Activated T-helper 9 cell treated with anti-CD3 and anti-CD28 coated beads, Interleukin-2, amount 50 U/mL, for 16 hours (primary cell): ENCODE results near the gene ADAM8.

ENCODE experiments used
- DNase-seq: peaks from one replicate; pipeline ENCODE4 v3.0.0-alpha.2; 2020; ENCODE audit warnings: low read depth

The ADAM8 gene

DNA sequence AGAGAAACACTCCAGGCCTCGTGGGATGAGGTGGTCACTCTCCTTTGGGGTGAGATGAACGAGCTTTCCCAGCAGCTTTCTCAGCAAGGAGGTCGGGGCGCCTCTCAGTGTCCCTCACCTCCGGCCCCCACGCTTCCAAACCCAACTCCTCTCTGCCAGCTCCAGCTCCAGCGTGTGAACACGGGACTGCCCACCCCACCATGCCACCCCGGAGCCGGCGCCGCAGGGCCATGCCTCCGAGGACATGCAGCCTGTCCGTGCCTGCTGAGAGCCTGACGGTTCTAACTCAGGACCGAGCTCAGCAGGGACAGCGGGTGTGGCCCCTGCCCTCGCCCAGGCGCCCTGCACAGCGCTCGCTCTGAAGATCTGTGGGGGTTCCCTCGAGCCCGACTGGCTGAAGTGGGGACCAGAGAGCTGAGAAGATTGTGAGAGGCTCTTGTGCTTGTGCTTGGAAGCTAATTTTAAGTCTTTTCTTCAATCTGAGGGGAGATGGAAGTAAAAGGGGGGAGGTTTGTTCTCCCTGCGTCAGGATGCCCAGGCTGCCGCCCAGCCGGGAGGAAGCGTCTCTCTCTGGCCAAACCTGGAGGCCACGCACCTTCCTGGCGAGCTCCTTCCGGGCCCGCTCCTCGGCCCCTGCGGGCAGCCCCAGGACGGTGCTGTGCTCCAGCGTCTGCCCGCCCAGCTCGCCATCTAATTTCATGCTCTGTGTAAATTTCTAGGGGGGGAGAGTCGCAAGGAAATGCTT is 5.1 kb upstream of the ADAM8 start:
- DNase-seq = no peak

DNA sequence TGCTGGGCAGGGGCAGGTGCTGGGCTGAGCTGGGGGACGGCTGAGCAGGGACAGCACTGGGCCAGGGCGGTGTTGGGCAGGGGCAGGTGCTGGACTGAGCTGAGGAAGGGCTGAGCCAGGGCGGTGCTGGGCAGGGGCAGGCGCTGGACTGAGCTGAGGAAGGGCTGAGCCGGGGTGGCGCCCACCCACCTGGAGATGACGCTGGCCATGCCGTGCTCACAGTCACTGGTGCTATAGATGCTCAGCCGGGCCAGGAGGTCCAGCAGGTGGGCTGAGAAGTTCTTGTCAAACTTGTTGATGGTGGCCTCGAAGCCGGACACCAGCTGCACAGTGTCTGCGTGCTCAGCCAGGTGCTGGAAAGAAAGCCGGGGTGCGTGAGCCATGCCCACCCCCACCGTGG is 4.4 kb upstream of the ADAM8 start:
- DNase-seq = no peak

DNA sequence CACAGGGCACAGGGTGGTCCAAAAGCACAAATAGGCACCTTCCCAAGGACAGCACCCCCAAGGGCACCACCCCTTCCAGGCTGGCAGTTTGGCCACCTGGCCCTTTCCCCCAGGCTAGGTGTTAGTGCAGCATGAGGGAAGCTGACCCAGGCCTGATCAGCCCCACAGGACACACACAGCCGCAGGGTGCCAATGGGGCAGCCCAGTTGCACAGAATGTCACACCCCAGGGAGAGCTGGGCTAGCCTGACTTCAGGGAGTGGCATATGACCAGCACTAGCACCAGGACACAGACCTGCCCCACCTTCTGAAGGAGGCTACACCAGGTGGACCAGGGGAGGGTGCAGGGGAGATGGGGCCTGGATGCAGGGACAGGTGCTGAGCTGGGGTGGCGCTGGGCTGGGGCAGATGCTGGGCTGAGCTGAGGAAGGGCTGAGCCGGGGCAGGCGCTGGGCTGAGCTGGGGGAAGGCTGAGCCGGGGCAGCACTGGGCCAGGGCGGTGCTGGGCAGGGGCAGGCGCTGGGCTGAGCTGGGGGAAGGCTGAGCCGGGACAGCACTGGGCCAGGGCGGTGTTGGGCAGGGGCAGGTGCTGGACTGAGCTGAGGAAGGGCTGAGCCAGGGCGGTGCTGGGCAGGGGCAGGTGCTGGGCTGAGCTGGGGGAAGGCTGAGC is 3.9 kb upstream of the ADAM8 start:
- DNase-seq = no peak

DNA sequence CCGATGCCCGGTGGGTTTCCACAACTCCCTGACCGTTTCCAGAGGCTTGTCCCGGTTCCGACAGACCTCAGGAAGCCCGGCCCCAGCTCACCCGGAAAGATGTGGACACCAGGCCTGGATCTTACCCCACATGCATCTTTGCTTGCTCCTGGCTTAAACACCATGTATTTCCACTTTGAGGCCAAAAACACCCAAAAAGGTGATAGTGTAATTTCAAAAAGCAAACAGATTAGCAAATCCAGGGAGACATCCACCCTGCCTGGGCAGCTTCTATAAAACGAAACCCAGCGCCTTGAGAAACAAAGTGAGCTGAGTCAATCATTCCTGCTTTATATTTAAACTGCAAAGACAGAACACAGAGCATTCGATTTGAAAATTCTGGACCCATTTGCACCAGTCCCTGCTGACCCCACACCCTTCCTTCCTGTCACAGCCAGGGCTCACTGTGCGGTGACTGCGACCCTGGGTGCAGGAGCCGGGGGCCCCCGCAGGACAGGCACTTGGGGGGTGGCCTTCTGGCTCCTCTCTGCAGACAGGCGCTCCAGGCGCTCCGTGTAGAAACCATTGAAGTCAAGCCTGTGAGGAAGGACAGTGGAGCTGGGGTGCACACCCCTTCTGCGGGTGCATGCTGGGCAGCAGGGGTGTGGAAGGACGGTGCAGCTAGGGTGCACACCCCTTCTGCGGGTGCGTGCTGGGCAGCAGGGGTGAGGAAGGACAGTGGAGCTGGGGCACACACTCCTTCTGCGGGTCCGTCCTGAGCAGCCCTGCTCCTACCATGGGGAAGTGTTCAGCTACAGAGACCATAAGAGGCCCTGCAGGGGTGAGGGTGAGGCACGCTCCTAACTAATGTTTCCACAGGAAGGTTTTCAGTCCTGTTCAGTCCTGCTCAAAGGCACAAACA is 2.9 kb upstream of the ADAM8 start:
- DNase-seq = no peak

DNA sequence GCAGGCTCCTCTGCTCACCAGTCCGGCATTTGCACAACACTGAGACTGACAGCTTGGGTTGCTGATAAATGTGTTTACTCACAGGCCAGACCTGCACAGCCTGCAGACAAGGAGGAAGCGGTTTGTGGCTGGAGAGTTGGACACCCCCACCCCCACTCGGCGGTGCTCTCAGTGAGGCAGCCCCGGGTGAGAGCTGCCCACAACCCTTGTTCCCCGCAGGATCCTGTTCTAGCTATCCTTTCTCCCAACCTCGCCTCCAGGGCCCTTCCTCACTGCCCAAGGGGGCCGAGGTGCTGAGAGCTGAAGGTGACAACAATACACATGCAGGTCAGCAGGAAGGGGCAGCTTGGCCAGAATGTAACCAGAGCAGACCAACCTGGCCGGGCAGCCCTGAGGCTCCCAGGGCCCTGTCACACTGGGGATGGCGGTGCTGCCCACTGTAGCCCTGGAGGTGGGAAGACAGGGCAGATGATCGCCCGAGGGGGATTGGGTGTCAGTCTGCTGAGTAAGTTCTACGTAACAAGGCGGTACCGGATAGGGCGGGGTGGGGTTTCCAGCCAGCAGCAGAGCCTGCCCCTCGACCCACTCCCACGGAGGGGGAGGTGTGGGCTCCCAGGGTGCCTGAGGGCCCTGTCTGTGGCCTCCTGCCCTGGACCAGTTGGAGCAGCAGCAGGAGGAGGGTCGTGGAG is 2.1 kb upstream of the ADAM8 start:
- peak; percentile 36 for DNase-seq

DNA sequence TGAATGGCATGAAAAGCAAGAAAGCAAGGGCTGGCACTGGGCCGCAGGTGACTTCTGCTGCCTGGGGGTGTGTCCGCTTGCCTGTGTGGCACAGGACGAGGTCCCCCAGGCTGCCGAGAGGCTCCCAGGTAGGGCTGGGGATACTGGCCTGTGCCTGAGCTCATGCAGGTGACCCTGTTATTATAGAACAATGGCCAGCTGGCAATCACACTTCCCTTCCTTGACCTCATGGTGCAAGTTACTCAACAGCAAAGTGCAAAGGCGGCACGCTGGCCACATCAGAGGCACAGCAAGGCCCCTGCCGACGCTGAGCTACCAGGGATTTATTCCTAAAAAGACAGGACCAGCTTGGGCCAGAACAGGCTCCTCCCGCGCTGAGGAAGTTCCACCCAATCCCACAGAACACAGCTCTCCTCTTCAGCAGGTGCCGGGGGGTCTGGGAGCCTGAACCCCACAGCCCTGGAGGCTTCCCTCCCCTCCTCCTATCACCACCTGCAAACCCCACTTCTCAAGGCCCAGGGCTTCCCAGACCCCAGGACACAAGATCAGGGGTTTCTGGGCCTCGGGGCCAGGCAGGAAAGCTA is 1.4 kb upstream of the ADAM8 start:
- no peak for DNase-seq

DNA sequence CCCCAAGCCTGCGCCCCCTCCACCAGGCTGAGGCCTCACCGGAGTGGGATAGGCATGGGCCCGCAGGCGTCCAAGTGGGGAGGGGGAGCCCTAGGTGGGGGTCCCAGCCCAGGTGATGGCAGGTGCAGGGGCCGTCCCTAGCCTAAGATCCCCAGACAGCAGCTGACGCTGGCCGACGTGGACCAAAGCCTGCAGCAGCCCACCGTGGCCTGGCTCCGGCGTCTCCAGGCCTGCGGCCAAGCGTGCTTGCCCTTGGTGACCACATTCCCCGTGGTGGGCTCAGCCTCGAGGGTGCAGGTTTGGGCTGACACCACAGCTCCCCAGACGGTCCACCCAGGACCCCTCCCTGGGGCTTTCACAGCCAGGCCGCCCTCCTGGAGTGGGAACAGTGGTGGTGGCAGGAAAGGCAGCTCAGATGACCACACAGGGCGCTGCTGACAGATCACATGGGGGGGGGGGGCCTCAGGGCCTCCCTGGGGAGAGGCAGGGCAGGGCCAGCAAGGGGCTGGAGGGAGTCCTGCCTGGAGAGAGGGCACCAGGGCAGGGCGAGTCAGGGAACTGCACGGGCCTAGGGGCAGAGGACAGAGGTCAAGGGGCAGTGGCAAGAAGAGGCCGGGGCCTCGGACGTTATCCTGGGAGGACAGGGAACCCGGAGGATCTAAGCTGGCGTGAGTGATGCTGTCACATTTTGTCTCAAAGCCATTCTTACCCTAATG is 767 bp upstream of the ADAM8 start:
- no peak for DNase-seq

DNA sequence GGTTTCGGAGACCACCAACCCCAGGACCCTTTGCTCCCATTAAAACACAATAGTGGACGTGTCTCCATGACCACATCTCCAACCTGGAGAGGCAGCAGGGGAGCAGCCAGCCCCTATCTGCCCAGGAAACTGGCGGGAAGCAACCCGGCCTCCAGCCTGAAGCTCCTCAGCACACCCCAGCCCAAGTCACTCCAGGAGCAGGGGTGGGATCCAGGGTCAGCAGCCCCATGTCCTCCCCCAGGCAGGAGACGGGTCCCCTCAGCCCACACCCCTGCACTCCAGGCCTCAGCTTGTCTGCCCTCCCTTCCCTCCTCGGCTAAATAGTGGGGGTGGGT is 601 bp downstream of the ADAM8 start:
- DNase-seq = no peak

DNA sequence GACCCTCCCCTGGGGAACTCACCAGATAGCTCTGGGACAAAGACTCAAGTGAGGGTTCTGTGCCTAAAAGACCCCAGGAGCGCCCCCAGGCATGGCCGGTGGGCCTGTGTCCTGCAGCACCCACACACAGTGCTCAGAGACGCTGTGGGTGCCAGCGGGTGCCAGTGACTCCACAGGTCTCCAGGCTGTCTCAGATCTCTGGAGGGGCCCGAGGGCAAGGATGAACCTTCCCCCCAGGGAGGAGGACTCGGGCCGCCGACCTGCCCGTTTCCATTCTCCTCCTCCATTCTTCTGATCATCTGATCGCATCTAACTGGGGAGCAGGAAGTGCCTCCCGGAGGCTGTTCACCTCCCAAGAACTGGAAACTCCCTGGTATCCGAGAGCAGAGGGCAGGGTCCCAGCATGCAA is 980 bp downstream of the ADAM8 start:
- DNase-seq = no peak

DNA sequence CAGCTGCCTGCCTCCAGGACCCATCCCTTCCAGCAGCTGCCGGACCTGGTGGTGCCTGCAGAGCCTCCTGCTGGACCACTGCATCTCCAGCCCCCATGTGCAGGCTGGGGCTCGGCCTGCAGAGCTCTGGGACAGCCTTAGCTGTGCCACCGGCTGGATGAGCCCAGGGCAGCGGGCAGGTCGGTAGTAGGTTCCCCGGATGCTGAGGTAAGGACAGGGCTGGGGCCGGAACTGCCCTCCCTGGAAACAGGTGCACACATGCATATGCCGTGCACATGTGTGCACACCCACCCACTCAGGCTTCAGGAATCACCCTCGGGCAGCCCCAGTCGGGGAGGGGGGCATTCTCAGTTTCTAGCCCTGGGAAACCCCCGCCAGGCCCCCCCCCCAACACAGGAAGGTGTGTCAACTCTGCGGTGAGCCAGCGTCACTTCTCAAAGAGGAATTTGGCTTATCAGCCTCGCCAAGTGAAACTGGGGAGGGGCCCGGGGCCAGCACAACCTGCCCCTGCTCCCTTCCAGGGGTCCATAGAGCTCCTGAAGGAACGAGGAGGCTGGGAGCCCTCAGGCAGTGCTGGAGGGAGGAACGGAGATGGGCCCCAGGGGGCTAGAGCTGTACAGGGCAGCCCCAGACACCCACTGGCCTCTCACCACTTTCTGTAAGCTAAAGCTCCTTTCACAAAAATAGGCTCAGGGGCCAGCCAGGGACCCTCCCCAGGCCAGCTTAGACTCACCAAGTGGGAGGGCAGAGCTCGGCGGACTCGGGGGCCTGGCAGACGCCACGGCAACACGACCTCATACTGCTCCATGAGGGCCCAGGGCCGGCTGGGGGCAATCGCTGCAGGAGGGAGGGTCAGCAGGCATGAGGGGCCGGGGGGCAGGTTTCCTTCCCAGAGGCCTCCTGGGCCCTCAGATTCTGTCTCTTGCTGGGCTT is 1.7 kb downstream of the ADAM8 start:
- peak; percentile 80 for DNase-seq

DNA sequence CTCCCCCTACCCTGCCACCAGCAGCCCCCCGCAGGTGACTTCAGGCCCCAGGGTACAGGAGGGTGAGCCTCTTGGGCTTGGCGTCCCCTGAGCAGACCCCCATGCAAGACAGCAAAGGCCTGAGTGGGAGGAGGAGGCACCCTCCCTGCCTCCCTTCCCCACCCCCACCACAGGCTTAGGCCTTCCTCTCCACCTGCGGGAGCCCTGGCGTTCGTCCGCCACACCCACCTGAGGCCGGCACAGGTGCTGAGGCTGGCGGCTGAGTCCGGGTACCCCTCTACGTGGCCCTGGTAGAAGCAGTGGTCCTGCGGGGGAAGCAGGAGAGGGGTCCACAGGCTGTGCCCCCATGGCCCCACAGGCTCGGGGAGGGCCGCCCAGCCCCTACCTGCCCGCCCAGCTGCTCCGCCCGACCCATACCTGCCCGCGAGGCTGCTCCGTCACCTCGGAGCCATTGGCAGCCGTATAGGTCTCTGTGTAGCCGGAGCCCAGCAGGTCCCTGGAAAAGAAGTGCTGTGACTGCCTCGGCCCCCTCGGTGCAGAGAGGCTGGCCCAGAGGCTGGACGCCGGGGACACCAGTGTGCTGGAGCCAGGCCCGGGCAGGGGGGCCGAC is 3.0 kb downstream of the ADAM8 start:
- no peak for DNase-seq

DNA sequence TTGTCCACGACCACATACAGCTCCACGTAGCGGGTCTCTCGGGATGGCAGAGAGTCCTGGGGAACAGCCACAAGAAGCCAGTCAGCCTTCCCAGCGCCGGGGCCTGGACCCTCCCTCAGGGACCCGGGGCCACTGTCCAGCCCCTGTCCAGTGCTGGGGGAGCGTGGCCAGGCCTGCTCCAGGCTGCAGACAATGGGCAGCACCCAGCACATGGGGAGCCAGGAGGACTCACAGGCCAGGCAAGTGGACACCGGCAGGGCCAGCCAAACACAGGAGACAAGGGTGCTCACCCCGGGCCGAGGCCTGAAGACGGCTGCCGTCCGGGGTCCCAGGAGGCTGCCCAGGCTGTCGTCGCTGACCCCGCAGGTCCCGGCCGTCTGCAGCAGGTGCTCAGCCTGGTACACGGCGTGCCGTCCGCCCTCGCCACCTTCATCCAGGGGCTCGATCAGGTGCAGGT is 3.7 kb downstream of the ADAM8 start:
- DNase-seq = no peak

DNA sequence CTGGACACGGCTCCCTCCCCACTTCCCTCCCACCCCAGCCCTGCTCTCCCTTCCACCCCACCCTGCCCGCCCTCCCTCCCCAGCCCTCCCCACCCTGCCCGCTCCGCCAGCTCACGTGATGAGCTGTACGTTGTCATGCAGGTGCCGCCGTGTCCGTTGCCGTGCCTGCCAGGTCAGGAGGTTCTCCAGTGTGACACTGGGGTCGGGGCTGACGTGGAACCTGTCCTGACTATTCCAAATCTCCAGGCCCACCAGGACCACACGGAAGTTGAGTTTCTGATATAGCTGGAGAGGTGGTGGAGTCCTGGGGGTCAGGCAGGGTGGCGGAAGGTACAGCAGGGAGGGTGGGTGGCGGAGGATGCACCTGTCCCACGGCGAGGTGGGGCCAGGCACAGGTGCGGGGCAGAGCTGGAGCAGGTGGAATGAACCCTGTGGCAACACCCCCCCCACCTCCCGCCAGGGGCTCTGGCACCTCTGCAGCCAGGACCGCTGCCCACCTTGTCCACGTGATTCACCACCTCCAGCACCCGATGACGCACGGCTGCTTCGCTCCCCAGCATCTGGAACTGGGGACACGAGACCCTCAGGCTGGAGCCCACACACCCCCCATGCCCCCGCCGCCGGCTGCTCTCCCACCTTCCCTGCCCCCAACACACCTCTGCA is 4.2 kb downstream of the ADAM8 start:
- no peak for DNase-seq

DNA sequence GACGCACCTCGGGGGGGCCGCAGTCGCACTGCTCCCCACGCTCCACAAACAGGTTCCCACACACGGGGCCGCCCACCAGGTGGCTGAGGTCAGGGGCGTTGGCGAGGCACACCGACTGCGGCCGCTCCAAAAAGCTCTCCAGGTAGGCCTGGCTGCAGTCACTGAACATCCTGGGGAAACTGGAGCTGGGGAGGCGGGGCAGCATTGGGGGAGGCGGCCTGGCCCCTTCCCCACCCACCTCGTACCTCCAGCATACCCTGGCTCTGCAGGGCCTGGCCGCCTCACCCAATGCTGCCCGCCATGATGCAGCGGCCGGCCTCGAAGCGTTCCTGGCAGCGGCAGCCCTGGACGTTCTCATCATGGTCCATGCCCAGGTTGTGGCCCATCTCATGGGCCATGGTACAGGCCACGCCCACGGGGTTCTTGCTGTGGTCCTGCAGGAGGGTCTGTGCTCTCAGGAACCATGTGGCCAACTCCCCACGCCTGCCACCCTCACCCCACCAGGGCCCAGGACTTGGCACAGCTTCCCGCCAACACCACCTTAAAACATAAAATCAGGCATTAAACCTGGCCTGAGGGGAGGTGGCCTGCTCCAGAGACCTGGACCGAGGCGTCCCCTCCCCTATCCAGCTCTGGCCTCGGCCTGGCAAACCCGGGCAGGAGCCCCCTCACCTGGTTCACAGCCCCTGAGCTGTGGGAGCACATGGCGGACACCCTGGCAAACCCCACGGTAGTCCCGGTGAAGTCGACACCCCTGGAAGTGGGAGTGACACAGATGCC is 5.0 kb downstream of the ADAM8 start:
- DNase-seq = no peak

DNA sequence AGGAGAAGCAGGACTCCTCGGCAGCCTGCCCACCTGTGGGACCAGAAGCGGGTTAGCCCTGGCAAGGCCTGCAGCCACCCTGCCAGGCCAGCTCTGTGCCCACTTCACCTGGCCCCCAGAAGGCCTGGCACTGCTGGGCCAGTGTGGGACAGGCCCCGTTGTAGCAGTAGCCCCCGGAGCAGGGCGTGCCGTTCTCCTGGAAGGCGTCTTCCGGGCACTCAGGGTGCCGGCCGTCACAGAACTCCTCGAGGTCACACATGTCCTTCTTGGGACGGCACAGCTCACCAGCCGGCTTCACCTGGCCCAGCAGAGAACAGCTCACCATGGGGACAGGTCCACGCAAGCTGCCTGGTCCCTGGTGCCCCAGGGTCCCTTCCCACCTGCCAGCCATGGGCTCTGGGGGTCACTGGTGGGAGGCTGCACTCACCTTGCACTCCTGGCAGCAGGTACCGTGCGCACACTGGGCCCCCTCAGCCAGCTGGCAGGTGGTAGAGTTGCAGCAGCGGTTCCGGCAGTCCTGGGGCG is 5.8 kb downstream of the ADAM8 start:
- DNase-seq = no peak

DNA sequence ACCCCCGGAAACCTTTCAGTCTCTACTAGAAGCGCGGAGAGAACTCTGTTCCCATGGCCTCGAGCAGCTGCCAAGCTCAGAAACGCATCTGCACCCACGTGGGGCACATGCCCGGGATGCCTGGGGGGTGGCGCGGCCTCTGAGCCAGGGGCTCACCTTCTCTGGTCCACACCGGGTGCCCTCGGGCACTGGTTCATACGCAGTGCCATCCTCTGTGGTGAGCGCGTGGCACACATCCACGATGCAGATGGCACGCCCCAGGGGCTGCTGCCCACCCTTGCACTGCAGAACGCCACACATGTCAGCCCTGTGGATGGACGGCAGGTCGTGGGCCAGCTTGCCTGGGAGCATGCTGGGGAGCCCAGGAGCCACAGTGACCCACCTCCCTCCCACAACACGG is 6.5 kb downstream of the ADAM8 start:
- DNase-seq = no peak

DNA sequence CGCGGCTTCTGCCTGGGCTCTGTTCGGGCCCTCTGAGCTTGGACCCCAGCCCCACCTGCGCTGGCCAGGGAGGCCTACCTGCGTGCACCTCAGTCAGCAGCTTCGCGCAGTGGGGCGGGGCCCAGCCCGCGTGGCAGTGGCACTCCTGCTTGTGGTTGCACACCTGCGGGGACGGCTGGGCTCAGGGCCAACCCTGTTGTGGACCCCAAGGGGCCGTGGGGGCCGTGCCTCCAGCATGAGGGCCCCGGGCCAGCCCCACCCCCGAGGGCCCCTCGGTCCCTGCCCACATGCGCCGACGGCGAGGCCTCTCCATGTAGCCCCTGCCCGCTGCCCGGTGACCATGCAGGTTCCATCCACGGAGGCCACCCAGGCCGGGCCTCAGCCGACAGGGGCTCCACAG is 7.3 kb downstream of the ADAM8 start:
- no peak for DNase-seq

DNA sequence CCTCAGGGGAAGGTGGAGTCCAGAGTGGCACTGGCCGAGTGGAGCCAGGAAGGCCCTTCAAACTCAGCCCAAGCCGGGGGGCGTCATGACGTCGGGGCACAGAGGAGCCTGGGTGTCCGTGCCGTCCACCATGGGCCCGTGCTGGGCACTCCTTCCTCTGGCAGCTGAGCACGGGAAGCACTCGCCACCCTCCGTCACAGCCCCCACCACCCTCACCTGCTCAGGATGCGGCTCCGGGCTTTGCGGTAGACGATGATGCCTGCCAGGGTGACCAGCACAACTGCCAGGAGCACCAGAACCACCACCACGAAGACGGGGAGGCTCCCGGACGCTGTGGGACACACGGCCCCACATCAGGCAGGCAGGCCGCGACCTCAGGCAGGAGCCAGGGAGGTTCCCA is 8.1 kb downstream of the ADAM8 start:
- DNase-seq = no peak
